Putamen (tissue), 1 donor: ENCODE results near the gene EIF3I.

Source experiments
- DNase-seq: peaks from one replicate; pipeline ENCODE4 v3.0.0-alpha.2; 2016; ENCODE audit warnings: low spot score

EIF3I gene

GRCh38 chr1:32198237-32199042 lies 23.8 kb upstream of the EIF3I start:
- DNase-seq = no peak

- no peak for DNase-seq
Observed at GRCh38 chr1:32199043-32199716, 23.0 kb upstream of the EIF3I start.

GRCh38 chr1:32199717-32200072 lies 22.5 kb upstream of the EIF3I start:
- DNase-seq = no peak

GRCh38 chr1:32200226-32201010 lies 21.8 kb upstream of the EIF3I start, which contains the start of gene CCDC28B:
CCDC28B (plus strand) TSS chr1:32200595; CDS start chr1:32201936, 1,341 bp downstream.
- peak; percentile 62 for DNase-seq

- no peak for DNase-seq
Observed at GRCh38 chr1:32201011-32201855, 21.0 kb upstream of the EIF3I start.

GRCh38 chr1:32204943-32205361 lies 17.3 kb upstream of the EIF3I start:
- DNase-seq = no peak

- DNase-seq = peak; percentile 89
Observed at GRCh38 chr1:32205401-32206370, 16.5 kb upstream of the EIF3I start, which contains the start of gene IQCC. IQCC (plus strand) TSS chr1:32205671; CDS start chr1:32205682, 11 bp downstream.

- no peak for DNase-seq
Observed at GRCh38 chr1:32208469-32208868, 13.7 kb upstream of the EIF3I start.

- DNase-seq = no peak
Observed at GRCh38 chr1:32208891-32209328, 13.3 kb upstream of the EIF3I start, which contains the start of gene DCDC2B. DCDC2B (plus strand) TSS chr1:32209089; CDS start chr1:32209094, 5 bp downstream.

GRCh38 chr1:32215629-32216480 lies 6.4 kb upstream of the EIF3I start:
- no peak for DNase-seq

- no peak for DNase-seq
Observed at GRCh38 chr1:32216566-32216965, 5.6 kb upstream of the EIF3I start.

GRCh38 chr1:32219022-32219421 lies 3.2 kb upstream of the EIF3I start:
- no peak for DNase-seq

GRCh38 chr1:32220746-32221580 lies 1.2 kb upstream of the EIF3I start:
- no peak for DNase-seq

GRCh38 chr1:32221581-32221979 lies 627 bp upstream of the EIF3I start:
- DNase-seq = no peak

GRCh38 chr1:32223683-32224082 lies 1.5 kb downstream of the EIF3I start:
- no peak for DNase-seq

GRCh38 chr1:32224285-32224684 lies 2.1 kb downstream of the EIF3I start:
- DNase-seq = no peak

GRCh38 chr1:32228771-32229170 lies 6.6 kb downstream of the EIF3I start:
- DNase-seq = no peak

- no peak for DNase-seq
Observed at GRCh38 chr1:32231843-32232432, 9.7 kb downstream of the EIF3I start.
